ENCODE data around the gene RDH13.

DNA sequence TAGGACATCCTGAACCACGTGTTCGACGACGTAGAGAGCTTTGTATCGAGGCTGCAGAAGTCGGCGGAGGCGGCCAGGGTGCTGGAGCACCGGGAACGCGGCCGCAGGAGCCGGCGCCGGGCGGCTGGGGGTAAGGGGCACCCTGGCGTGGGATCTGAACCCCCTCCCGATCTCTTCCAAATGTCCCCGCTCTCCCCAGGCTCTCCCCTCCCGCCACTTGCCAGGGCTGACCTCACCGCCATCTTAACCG is 18.7 kb upstream of the RDH13 start:
- TF ChIP-seq POLR2AphosphoS5 (IDR thresholded peaks at IDR 0.05; ENCODE audit: insufficient read depth in 1 of 2, low read depth in 1 of 2): no peak
- TF ChIP-seq, protein P1, sequence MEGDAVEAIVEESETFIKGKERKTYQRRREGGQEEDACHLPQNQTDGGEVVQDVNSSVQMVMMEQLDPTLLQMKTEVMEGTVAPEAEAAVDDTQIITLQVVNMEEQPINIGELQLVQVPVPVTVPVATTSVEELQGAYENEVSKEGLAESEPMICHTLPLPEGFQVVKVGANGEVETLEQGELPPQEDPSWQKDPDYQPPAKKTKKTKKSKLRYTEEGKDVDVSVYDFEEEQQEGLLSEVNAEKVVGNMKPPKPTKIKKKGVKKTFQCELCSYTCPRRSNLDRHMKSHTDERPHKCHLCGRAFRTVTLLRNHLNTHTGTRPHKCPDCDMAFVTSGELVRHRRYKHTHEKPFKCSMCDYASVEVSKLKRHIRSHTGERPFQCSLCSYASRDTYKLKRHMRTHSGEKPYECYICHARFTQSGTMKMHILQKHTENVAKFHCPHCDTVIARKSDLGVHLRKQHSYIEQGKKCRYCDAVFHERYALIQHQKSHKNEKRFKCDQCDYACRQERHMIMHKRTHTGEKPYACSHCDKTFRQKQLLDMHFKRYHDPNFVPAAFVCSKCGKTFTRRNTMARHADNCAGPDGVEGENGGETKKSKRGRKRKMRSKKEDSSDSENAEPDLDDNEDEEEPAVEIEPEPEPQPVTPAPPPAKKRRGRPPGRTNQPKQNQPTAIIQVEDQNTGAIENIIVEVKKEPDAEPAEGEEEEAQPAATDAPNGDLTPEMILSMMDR (IDR thresholded peaks at IDR 0.05): no peak
- no peak for TF ChIP-seq POLR2A (IDR thresholded peaks at IDR 0.05)

Measured in vagina (tissue), 2 donors.